BLaER1 (cell line): ENCODE data around the gene GSK3A.
A peak's percentile ranks its signal among the peaks of the same experiment; 100 is the strongest.

ENCODE experiments used
- H3K27ac ChIP-seq: shearing (Covaris generic); formaldehyde crosslinking; 2 replicates; pipeline ENCODE4 v1.8.1; 2022
- H3K27me3 ChIP-seq: shearing (Covaris generic); formaldehyde crosslinking; 2 replicates; pipeline ENCODE4 v1.8.1; 2022
- H3K36me3 ChIP-seq: shearing (Covaris generic); formaldehyde crosslinking; 2 replicates; pipeline ENCODE4 v1.8.1; 2022
- H3K4me1 ChIP-seq: shearing (Covaris generic); formaldehyde crosslinking; 2 replicates; pipeline ENCODE4 v1.8.1; 2022
- H3K4me2 ChIP-seq: shearing (Covaris generic); formaldehyde crosslinking; 2 replicates; pipeline ENCODE4 v1.8.1; 2022
- H3K4me3 ChIP-seq: shearing (Covaris generic); formaldehyde crosslinking; 2 replicates; pipeline ENCODE4 v1.8.1; 2022
- H3K9ac ChIP-seq: shearing (Covaris generic); formaldehyde crosslinking; 2 replicates; pipeline ENCODE4 v1.8.1; 2022
- H3K9me3 ChIP-seq: shearing (Covaris generic); formaldehyde crosslinking; 2 replicates; pipeline ENCODE4 v1.8.1; 2022
- H4K20me1 ChIP-seq: shearing (Covaris generic); formaldehyde crosslinking; 2 replicates; pipeline ENCODE4 v1.8.1; 2022
- Cebpa-rat ChIP-seq: shearing (Covaris generic); IDR thresholded peaks from 2 replicates; pipeline ENCODE4 v1.8.1; 2022

Gene GSK3A

GRCh38 chr19:42219812-42220750, 22.3 kb downstream of the GSK3A start, which contains the start of gene ZNF526:
ZNF526 (plus strand) TSS chr19:42220312; CDS start chr19:42224404, 4,092 bp downstream.
- Histone ChIP-seq H3K4me1 (peaks cover 50% of the 10 kb centered on the region), H3K4me2 (peak within 1 kb of the TSS; percentile 95), H3K27me3 (no peaks in the 10 kb centered on the region), H4K20me1 (peaks cover 66% of the 10 kb centered on the region), H3K27ac (peak within 1 kb of the TSS; percentile 78), H3K36me3 (peaks cover 35% of the 10 kb centered on the region), H3K9me3 (no peaks in the 10 kb centered on the region), H3K4me3 (peak within 1 kb of the TSS; percentile 77), H3K9ac (peak within 1 kb of the TSS; percentile 89)
- TF ChIP-seq Cebpa-rat: no peak

- H3K27me3 ChIP-seq: no peaks in the 10 kb centered on the region
- H3K4me3 ChIP-seq: peak within 1 kb of the TSS; percentile 93
- H4K20me1 ChIP-seq: peaks cover 68% of the 10 kb centered on the region
- H3K9ac ChIP-seq: peak within 1 kb of the TSS; percentile 89
- TF ChIP-seq Cebpa-rat: no peak
- H3K4me1 ChIP-seq: peaks cover 61% of the 10 kb centered on the region
- H3K4me2 ChIP-seq: peak within 1 kb of the TSS; percentile 95
- H3K9me3 ChIP-seq: no peaks in the 10 kb centered on the region
- peak within 1 kb of the TSS; percentile 85 for H3K27ac ChIP-seq
- H3K36me3 ChIP-seq: peaks cover 36% of the 10 kb centered on the region
Observed at GRCh38 chr19:42217520-42218437, 24.6 kb downstream of the GSK3A start, which contains the start of gene DEDD2. DEDD2 (minus strand) TSS chr19:42217677; CDS start chr19:42217007, 670 bp downstream.

GRCh38 chr19:42216653-42217519, 25.5 kb downstream of the GSK3A start:
- Histone ChIP-seq H3K27me3 (no peaks in the 10 kb centered on the region), H3K4me2 (peak overlapping the region; percentile 95), H3K4me1 (peaks cover 65% of the 10 kb centered on the region), H3K4me3 (peak overlapping the region; percentile 93), H3K9me3 (no peaks in the 10 kb centered on the region), H4K20me1 (peaks cover 68% of the 10 kb centered on the region), H3K9ac (peak overlapping the region; percentile 89), H3K27ac (peak overlapping the region; percentile 85), H3K36me3 (peaks cover 37% of the 10 kb centered on the region)
- no peak for TF ChIP-seq Cebpa-rat

- TF ChIP-seq Cebpa-rat: no peak
- Histone ChIP-seq H3K27me3 (no peaks in the 10 kb centered on the region), H3K27ac (no peak overlapping the region), H4K20me1 (peaks cover 70% of the 10 kb centered on the region), H3K9ac (peak overlapping the region; percentile 89; the same call in 1 of the 2 replicates), H3K36me3 (peaks cover 53% of the 10 kb centered on the region), H3K4me2 (peak overlapping the region; percentile 95), H3K4me3 (no peak overlapping the region), H3K9me3 (no peaks in the 10 kb centered on the region), H3K4me1 (peaks cover 52% of the 10 kb centered on the region)
Observed at GRCh38 chr19:42214810-42215485, 27.5 kb downstream of the GSK3A start.

GRCh38 chr19:42212886-42213285, 29.5 kb downstream of the GSK3A start:
- Histone ChIP-seq H3K9ac (peak overlapping the region; percentile 3; the same call in 1 of the 2 replicates), H3K9me3 (no peaks in the 10 kb centered on the region), H3K4me1 (peaks cover 42% of the 10 kb centered on the region), H3K36me3 (peaks cover 73% of the 10 kb centered on the region), H3K4me3 (no peak overlapping the region), H3K27ac (no peak overlapping the region), H3K4me2 (0 out of 2 replicates have a peak overlapping the region, but pooled peaks have one; percentile 6), H4K20me1 (peaks cover 89% of the 10 kb centered on the region), H3K27me3 (no peaks in the 10 kb centered on the region)
- TF ChIP-seq Cebpa-rat: no peak

GRCh38 chr19:42208612-42209011, 33.8 kb downstream of the GSK3A start:
- H3K27ac ChIP-seq: no peak overlapping the region
- TF ChIP-seq Cebpa-rat: no peak
- no peaks in the 10 kb centered on the region for H3K9me3 ChIP-seq
- peaks cover 92% of the 10 kb centered on the region for H4K20me1 ChIP-seq
- H3K9ac ChIP-seq: no peak overlapping the region
- no peak overlapping the region for H3K4me2 ChIP-seq
- peaks cover 40% of the 10 kb centered on the region for H3K4me1 ChIP-seq
- no peaks in the 10 kb centered on the region for H3K27me3 ChIP-seq
- H3K36me3 ChIP-seq: peaks cover 95% of the 10 kb centered on the region
- no peak overlapping the region for H3K4me3 ChIP-seq

GRCh38 chr19:42207767-42208271, 34.6 kb downstream of the GSK3A start:
- H3K4me1 ChIP-seq: peaks cover 34% of the 10 kb centered on the region
- peaks cover 95% of the 10 kb centered on the region for H3K36me3 ChIP-seq
- H3K9ac ChIP-seq: no peak overlapping the region
- H3K4me3 ChIP-seq: no peak overlapping the region
- no peak for TF ChIP-seq Cebpa-rat
- H3K27ac ChIP-seq: no peak overlapping the region
- peaks cover 92% of the 10 kb centered on the region for H4K20me1 ChIP-seq
- H3K27me3 ChIP-seq: no peaks in the 10 kb centered on the region
- no peaks in the 10 kb centered on the region for H3K9me3 ChIP-seq
- peak overlapping the region; percentile 61 for H3K4me2 ChIP-seq
